GM04503 (cell line): ENCODE measurements around the gene CTBS.
"Not testable (repeated sequence)": the region's sequence is repeated elsewhere in the genome, so short reads cannot be mapped to it uniquely, and the experiment has no call there.

Experiments
- DNase-seq: peaks from one replicate; pipeline ENCODE4 v3.0.0-alpha.2; 2012; ENCODE audit warnings: low read depth

Gene CTBS

DNA sequence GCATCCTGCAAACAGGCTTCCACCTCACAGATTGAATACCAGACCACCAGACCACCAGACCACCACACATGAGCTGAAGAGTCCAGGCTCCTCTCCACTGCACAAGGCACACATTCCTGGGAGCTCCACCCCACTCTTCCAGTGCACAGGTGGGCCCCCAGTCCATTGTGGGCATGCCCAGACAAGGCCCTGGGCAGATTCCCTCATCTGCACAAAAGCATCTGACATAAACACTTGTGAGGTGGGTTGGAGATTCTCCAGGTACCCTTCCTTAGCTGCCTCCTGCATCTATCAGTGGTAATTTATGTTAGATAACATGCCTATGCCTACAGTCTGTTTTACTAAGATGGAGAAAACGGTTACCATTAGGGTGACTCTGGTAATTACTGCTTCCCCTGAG lies 11.6 kb upstream of the CTBS start:
- DNase-seq = no peak

DNA sequence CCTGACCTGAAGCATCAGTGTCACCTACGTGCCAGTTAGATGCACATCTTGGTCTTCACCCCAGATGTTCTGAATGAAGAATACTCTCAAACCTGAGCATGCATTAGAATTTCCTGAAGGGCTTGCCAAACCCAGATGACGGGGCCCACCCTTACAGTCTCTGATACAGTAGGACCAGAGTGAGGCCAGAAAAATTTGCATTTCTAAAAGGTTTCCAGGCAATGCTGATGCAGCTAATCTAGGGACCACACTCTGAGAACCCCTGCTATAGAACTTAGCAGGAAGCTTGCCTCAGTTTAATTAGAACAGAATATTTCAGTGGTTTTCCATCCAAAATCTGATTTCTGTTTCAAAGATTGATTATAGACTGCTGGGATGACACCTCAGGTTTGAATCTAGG lies 9.9 kb upstream of the CTBS start:
- DNase-seq = no peak

DNA sequence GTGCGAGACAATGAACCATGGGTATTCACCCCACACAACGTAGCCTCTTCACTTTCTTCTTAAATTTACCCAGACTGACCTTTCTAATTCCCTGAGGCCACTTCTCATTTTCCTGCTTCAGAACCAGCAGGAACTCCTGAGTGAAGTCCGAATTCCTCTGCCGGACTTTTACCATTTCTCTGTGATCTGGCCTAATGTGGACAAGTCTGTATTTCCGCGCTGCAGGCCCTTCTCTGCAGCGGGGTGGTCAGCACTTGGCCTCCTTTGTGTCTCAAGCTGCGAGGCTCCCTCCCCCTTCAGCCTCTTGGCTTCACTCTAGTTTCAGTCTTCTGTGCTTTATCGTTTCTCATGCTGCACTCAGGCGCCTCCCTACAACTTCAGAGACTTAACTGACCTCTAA lies 9.4 kb upstream of the CTBS start:
- DNase-seq = no peak

DNA sequence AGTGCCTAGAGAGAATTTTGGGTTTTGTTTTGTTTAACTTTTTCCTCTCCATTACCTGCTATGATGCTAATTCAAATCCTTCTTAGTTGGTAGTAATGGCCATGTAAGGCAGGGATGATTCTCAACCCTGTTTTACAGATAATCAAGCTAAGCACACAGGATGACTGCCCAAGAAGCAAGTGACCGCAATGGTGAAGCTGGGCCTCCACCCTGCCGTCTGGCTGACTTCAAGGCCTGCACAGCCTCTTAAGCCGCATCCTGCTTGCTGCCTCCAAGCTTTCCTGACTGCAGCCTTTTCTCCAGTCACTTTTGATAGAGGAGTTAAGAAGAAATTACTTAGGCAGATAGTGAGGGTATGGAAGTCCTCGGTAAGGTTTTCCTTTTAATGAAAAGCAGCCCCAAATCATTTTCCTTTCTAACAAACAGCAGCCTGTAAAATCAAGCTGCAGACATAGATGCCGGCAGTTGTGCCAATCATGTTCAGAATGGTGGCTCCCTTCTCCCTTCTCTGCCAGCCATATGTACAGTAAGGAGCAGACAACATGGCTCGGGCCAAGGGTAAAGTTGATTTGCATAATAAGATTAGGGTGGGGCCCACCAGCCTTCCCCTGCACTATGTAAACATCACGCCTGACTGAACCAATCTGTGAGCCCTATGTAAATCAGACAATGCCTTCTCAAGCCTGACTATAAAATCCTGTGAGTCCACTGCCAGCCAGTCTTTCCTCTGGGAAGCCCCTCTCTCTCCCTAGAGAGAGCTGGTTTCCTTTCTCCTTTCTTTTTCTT lies 8.8 kb upstream of the CTBS start:
- no peak for DNase-seq

DNA sequence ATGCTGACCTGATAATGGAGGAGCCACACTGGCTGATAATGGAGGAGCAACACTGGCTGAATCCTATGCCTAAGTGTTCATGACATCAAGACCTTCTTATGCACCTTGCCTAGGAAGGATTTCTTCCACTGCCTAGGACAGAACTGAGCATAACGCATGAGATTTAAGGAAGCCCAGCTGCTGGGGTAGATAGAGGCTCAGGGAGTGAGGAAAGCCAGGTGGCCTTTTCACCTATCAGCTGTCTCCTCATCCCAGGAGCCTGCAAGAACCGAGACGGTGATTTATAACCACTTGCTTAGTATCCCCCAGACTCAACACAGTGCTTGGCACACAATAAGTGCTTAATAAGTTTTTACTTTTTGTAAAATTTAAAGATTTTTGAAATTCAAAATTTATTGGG lies 7.4 kb upstream of the CTBS start:
- DNase-seq = no peak

DNA sequence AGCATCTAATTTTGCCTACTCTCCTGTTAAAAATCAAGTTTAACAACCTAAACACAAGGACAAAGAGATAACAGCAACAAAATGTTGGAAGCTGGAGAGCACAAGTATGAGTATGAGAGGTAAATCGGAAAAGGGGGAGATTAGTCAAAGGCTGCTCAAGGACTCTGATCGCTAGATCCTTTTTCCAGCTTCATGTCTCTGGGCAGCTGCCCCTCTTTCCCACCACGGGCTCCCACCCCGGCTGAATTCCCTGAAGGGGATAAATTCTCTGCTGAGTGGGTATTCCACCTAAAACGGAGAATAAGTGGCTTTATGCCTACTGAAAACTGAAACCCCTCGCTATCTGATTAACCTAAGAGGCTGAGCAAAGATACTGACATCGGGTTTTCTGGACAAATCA lies 696 bp upstream of the CTBS start:
- no peak for DNase-seq

DNA sequence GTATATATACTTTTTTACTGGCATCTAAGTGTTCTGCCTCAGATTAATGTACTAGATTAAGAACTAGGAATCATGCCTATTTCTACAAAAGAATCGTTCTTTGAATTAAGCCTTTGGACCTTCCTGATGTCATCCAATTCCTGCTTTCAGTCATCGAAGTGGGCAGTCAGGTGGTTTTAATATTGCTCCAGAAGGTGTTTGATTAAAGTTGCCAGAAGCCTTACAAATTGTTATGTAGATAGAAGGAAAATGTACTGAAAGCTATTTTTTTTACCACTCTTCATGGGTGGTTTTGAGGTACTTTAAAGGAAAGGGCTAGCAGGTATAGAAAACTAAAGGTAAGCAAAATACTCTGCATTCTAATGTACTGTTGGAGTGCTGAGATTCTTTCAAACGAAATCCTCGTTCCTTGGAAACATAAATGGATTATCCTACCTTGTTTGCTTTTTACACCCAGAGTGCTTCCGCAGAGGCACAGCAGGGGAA lies 716 bp downstream of the CTBS start:
- no peak for DNase-seq

DNA sequence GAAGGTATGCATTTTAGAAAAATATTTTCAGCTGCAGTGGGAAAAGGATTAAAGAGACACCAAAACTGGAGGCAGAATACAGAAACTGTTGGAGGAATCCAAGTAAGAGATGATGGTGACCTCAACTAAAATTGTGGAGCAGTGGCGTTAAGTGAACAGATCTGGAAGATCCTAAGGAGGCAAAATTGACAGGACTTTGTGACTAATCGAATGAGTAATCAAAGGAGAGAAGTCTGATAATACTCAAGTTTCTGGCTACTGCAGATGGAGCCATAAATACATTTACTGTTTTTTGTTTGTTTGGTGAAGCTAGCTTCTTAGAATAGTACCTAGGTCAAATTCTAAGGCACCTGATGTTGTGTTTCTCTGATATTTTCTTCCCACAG lies 3.1 kb downstream of the CTBS start:
- no peak for DNase-seq

DNA sequence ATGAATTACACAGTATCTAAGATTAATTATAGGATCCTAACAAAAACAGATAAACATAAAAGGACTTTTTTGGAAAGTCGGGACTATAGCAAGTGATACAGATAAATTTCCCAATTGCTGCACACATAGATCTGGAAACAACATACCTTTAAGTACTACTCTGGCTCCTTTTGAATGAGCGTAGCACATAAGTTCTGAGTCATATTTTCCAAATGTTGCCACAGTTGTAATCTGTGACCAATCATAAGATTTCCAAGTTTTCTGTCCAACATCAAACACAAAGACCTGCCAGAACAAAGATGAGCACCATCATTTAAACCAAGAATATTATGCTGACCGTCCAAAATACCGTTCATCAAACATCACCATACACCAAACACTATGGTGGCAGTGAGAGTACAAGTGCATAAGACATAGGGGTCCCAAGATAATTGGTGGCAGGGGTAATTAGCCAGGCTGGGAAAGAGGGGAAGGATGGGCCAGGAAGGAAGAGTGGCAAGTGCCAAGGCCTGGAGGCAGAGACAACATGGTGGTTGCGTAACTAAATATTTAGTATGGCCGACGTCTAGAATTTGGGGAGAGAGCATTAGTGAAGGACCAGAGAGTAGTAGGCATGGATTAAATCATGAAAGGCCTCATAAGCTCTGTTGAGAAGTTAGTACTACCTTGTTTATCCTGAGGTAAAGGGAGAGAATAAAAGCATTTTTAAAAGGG lies 3.6 kb downstream of the CTBS start:
- DNase-seq = no peak

DNA sequence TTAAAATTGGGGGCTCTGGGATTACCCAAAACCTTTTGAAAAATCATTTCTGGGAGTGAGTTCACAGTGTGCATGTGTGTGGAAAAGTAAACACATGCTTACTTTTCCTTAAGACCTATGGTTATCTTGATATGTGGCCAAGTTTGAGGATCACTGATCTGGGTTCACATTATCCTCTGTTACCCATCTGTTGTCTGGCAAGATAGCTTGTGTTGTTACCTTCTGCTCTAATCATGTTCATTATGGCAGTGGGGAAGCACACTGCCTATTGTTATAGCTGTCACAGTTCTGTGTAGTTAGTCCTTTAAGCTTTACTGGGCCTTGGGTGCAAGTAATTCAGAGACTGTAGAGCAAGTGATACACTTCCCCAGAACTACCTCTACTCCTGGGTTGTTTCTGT lies 5.0 kb downstream of the CTBS start:
- no peak for DNase-seq

DNA sequence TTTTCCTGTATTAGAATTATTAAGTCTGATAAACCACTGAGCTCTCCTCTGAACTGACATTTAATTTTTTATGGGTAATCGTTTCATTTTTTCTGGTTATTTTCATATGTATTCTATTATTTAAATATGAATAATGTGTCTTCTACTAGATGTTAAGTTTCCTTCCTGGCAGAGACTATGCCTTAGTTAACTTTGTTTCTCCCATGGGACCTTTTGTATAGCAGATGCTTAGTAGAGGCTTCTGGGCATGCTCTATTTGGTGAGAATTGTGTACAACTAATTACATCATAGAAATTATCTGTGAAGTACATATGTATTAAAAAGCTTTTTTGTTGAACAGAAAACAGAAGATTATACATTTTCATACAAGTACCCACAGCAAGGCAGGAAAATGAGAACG lies 23.4 kb downstream of the CTBS start:
- DNase-seq = no peak

DNA sequence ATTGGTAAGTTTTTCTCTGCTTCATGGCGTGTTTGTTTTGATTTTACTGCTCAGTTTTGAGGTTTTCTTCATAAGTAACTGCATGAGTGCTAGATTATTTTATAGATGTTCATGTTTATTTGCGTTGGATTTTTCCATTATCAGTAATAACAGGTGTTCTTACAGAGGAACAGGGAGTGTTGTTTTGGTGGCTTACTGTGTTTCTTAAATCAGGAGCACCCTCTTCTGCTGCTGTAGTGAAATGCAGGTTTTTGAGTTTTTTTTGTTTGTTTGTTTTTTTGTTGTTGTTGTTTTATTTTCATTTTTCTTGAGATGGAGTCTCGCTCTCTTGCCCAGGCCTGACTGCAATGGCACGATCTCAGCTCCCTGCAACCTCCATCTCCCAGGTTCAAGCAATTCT lies 32.6 kb downstream of the CTBS start:
- no peak for DNase-seq

DNA sequence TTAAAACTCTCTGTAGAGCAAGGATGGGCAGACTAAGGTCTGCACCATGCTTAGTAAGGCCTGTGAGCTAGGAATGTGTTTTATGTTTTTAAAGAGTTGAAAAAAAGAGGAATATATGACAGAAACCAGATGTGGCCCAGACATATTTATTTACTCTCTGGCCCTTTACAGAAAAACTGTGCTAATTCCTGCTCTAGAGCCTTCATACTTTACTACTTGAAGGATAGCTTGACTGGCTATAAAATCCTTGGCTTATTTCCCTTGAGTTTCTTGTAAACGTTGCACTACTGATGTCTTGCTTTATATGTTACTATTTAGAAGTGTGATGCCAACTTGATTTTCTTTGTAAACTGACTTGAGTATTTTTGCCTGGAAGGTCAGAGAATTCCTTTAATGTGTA lies 33.5 kb downstream of the CTBS start:
- DNase-seq = peak; percentile 21

DNA sequence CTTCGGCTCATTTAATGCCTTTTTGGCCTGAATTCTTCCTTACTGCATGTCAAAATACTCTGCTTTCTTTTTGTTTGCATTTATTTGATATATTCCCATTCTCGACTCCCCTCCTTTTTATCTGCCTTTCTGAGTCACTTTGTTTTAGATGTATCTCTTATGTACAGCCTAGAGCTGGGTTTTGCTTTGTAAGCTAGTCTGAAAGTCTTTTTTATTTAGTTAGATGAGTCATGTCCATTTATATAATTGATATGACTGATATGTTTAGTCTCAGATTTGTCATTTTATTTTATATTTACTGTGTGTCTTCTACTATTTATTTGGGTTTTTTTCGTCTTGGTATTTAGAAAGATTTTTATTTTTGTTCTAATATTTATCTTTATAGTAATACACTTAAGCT lies 34.3 kb downstream of the CTBS start:
- no peak for DNase-seq

DNA sequence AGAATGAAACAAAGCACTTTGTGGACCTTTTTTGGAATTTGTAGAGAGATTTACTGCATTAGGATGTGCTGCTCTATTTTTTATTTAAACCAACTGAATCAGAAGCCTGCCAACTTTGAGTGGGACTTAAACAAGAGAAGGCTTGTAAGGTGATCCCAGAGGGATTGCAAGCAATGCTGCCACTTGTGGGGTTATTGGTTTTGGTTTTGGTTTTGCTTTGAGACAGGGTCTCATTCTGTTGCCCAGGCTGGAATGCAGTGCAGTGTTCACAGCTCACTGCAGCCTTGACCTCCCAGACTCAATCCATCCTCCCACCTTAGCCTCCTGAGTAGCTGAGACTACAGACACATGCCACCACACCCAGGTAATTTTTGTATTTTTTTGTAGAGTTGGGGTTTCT lies 35.6 kb downstream of the CTBS start:
- DNase-seq = no peak

DNA sequence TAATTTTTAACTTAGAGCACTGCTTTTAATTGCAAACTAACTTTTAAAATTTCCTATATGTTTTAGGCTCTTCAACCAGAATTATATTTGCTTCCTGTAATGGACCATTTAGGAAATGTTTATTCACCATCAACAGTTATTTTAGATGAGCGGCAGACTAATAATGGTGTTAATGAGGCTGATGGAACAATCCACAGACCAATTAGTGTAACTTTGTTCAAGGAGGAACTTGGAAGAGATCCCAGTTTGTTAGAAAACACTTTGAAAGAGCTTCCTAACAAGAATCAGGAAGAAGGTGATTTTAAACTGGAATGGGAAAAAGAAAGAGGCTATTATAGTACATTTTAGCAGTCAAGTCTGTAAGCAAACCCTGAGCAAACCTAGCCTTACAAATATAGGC lies 48.5 kb downstream of the CTBS start:
- no peak for DNase-seq

DNA sequence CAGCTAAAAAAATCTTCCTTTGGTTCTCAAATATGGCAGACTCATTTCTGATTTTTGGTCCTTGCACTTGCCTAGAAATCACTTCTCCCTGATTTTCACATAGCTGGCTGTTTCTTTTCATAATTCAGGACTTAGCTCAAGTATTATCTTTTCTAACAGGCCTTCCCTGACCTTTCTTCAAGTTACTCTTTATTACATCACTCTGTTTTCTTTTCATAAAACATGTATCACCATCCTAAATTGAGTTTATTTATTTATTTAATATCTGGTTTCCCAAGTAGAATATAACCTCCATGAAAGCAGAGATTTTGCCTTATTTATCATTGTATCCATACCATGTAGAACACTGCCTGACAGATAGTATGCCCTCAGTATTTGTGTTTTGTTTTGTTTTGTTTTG lies 49.6 kb downstream of the CTBS start:
- no peak for DNase-seq

DNA sequence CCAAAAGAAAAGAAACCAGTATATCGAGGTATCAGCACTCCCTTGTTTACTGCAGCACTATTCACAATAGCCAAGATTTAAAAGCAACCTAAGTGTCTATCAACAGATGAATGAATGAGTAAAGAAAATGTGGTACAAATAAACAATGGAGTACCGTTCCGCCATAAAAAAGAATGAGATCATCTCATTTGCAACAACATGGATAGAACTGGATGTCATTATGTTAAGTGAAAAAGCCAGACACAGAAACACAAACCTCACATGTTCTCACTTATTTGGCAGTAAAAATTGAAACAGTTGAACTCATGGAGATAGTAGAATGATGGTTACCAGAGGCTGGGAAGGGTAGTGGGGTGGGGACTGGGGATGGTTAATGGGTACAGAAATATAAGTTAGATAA lies 63.6 kb downstream of the CTBS start:
- no peak for DNase-seq

DNA sequence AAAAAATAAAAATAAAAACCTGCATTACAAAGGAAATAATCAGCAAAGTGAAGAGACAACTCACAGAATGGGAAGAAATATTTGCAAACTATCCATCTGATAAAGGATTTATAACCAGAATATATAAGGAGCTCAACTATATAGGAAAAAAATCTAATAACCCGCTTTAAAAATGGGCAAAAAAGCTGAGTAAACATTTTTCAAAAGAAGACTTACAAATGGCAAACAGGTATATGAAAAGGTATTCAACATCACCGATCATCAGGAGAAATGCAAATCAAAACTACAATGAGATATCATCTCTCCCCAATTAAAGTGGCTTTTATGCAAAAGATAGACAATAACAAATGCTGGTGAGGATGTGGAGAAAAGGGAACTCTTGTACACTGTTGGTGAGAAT lies 64.1 kb downstream of the CTBS start:
- DNase-seq = no peak

DNA sequence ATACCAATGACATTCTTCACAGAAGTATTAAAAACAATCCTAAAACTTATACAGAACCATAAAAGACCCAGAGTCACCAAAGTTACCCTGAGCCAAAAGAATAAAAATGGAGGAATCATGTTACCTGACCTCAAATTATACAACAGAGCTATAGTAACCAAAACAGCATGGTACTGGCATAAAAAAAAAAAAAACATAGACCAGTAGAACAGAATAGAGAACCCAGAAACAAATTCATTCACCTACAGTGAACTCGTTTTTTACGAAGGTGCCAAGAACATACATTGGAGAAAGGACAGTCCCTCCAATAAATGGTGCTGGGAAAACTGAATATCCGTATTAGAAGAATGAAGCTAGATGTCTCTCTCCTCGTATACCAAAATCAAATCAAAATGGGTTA lies 65.2 kb downstream of the CTBS start:
- DNase-seq = no peak

DNA sequence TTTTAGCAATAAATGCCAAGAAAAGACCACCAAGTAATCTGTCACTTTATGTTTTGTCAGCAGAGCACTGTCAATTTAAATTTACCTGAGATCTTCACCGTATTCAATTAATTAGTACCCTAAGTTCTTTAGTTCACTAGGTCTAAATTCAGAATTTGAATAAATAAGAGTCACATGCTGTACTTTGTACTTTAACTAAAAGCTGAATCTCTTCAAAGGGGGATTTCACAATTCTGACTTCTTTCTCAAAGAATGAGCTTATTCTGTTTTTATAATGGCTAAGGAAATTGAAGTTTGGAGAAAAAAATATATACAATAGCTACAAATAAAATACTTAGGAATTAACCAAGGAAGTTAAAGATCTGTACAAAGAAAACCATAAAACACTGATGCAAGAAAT lies 65.7 kb downstream of the CTBS start:
- DNase-seq = no peak

DNA sequence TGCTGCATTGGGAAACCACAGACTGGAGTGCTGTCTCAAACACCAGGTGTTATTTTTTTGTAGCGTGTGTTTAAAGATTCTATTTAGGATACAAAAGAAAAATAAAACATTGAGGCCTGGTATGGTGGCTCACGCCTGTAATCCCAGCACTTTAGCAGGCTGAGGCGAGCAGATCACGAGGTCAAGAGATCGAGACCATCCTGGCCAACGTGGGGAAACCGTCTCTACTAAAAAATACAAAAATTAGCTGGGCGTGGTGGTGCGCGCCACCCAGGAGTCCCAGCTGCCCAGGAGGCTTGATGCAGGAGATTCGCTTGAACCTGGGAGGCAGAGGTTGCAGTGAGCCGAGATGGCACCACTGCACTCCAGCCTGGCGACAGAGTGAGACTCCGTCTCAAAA lies 66.4 kb downstream of the CTBS start:
- DNase-seq = not testable (repeated sequence)

DNA sequence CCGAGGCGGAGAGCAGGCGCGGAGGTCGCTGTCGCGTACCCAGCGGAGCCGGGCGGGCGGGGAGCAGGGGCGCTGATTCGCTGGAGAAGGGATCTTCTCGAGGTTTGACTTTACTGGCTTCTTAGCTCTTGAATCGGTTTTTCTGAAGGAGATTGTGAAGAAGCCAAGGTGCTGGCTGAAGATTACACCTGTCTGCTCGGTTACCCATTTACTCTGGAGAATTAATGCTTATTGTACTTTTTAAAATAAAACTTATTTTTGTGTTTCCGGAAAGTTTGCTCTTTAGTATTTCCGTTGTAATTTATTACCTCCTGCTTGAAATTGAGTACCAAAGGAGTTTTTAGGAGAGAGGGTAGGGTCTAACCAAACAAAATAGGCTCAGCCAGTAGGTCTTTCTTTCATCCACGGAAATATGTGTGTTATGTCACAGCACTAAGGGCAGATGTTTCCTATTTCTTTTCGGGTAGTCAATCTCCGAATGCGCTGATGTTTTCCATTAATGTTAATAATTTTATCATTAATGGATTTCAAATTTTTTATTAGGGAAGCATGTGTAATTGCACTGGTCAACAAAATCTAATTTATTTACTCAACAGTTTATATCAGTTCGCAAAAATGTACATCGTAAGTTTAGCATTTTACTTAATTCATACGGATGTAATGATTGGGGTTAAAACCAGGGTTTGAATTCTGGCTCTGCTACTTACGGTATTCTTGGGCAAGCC lies 67.3 kb downstream of the CTBS start:
- DNase-seq = no peak
